GM12872 (cell line): ENCODE measurements around the gene GLRA1.

Source experiments
- TF ChIP-seq, protein P1 (sequence below): IDR thresholded peaks from 3 replicates; pipeline ENCODE4 v1.5.1; 2011; ENCODE audit warnings: low read depth, mild to moderate bottlenecking, low read length, moderate library complexity; ENCODE audit not compliant: insufficient read depth

The GLRA1 gene

GRCh38 chr5:151921916-151922315, 2.7 kb downstream of the GLRA1 start:
- TF ChIP-seq, protein P1, sequence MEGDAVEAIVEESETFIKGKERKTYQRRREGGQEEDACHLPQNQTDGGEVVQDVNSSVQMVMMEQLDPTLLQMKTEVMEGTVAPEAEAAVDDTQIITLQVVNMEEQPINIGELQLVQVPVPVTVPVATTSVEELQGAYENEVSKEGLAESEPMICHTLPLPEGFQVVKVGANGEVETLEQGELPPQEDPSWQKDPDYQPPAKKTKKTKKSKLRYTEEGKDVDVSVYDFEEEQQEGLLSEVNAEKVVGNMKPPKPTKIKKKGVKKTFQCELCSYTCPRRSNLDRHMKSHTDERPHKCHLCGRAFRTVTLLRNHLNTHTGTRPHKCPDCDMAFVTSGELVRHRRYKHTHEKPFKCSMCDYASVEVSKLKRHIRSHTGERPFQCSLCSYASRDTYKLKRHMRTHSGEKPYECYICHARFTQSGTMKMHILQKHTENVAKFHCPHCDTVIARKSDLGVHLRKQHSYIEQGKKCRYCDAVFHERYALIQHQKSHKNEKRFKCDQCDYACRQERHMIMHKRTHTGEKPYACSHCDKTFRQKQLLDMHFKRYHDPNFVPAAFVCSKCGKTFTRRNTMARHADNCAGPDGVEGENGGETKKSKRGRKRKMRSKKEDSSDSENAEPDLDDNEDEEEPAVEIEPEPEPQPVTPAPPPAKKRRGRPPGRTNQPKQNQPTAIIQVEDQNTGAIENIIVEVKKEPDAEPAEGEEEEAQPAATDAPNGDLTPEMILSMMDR = no peak

DNA sequence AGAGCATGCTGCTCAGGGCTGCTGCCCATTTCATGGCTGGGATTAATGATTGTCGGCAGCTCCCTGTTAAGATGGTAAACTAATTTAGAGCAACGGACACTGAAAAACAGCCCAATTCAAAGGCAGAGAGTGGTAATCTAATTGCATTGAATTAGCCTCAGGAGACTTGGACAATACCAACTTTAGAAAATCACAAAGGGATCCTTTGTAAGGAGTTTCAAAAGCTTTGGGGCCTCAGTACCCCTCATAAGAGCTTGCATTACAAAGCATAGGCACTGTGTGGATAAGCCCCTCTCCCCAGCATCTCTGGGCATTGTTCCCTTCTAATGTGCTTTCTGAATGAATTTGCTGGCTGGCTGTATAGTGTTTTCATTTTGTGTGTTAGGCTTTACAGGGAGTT, 6.7 kb downstream of the GLRA1 start:
- TF ChIP-seq, protein P1 = no peak

DNA sequence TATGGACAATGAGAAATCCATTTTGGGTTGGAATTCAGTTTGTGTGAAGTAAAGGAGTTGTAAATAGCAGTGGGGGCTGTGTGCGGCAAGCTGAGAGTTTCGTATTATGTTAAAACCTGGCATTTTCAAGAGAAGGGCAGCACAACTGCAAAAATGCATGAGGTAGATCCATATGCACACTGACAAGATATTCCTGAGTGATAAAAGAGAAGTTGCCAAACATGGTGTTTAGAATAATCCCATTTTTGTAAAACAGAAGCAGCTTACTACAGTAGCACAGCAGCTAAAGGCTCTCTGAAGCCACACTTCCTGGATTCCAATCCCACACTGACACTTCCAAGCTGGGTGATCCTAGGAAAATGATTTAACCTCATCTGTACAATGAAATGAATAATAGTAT, 11.2 kb downstream of the GLRA1 start:
- TF ChIP-seq, protein P1 = no peak

DNA sequence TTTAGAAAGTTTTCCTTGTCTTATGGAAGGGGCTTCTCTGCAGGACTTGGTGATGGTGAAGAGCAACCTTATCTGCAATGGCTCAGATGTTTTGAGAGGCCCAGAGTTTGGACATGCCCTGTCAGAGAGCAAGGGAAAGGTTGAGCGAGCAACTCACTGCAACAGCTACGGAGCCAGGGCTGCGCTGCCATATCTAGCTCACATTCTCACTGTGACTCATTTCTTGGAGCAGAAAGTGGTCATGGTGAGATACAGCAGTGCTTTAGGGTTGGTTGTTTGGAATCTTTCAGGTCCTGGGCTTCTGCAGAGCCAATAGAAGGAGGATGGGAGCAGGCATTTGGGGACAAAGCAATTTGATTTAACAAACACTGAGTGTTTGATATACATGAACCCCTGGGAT, 12.3 kb downstream of the GLRA1 start:
- TF ChIP-seq, protein P1 = no peak

DNA sequence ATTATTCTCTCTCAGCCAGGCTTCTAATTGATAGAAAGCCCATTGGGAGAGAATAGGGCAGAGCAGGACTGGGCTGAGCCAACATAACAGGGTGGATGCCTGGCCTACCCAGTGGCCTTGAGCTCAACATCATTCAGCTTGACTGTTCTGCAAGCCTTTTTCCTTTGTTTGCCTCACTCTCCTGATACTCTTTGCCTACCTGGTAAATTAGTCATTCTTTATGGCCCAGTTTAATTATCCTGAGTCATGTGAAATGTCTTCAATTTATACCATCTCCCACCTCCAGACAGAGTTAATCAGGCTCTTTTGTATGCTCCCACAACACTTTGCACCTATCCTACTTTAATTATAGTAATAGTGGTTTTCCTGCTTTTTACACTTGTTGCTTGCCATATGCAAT, 13.6 kb downstream of the GLRA1 start:
- TF ChIP-seq, protein P1 = no peak

- TF ChIP-seq, protein P1 = no peak
These were observed 15.0 kb downstream of the GLRA1 start for GRCh38 chr5:151909628-151910027.

- TF ChIP-seq, protein P1 = no peak
These were observed 18.4 kb downstream of the GLRA1 start for GRCh38 chr5:151906246-151906645.

GRCh38 chr5:151905557-151905961, 19.1 kb downstream of the GLRA1 start:
- TF ChIP-seq, protein P1 = no peak
